Fibroblast of lung (primary cell): ENCODE measurements around the gene ATRIP. TPM values are rescaled to one million over a fixed set of nuclear protein-coding genes. Genes with fewer than 3 reads are reported as not detected.

ENCODE experiments used
- DNase-seq, 2 donors: peaks; one replicate each; pipeline versions ENCODE4 v3.0.0 to v3.0.0-alpha.2; 2010; ENCODE audit warnings: low read depth in 2 of 2
- H2AFZ ChIP-seq: 2 replicates; pipeline ENCODE4 v1.5.1; 2012; ENCODE audit warnings: low read length, control low read depth, inconsistent platforms
- H3K27ac ChIP-seq: 2 replicates; pipeline ENCODE4 v1.5.1; 2011; ENCODE audit warnings: low read length, control low read depth; ENCODE audit not compliant: insufficient read depth
- H3K27me3 ChIP-seq: 2 replicates; pipeline ENCODE4 v1.5.1; 2011; ENCODE audit warnings: mild to moderate bottlenecking, low read length; ENCODE audit not compliant: control insufficient read depth, insufficient read depth
- H3K36me3 ChIP-seq: 2 replicates; pipeline ENCODE4 v1.5.1; 2011; ENCODE audit warnings: low read length; ENCODE audit not compliant: control insufficient read depth, insufficient read depth
- H3K4me1 ChIP-seq: 2 replicates; pipeline ENCODE4 v1.5.1; 2011; ENCODE audit warnings: low read length; ENCODE audit not compliant: control insufficient read depth, insufficient read depth; ENCODE audit errors: extremely low read depth
- H3K4me2 ChIP-seq: 2 replicates; pipeline ENCODE4 v1.5.1; 2011; ENCODE audit warnings: low read length, control low read depth; ENCODE audit not compliant: insufficient read depth; ENCODE audit errors: extremely low read depth
- H3K4me3 ChIP-seq, 4 experiments: fragments of 200-600 bp in 1 of 4; sonication (generic) in 1 of 4; replicated peaks in 1 of 4; 2 replicates each; pipeline ENCODE4 v1.5.1; 2011 to 2016; ENCODE audit warnings: low read length in 4 of 4, low read depth in 3 of 4, mild to moderate bottlenecking in 3 of 4, control low read depth in 2 of 4, inconsistent platforms in 1 of 4, mixed read lengths in 1 of 4; ENCODE audit not compliant: insufficient read depth in 1 of 4; ENCODE audit errors: control extremely low read depth in 1 of 4
- H3K79me2 ChIP-seq: 2 replicates; pipeline ENCODE4 v1.5.1; 2012; ENCODE audit warnings: mild to moderate bottlenecking, low read length, inconsistent platforms; ENCODE audit not compliant: control insufficient read depth, insufficient read depth
- H3K9ac ChIP-seq: 2 replicates; pipeline ENCODE4 v1.5.1; 2011; ENCODE audit warnings: mild to moderate bottlenecking, low read length, control low read depth; ENCODE audit not compliant: insufficient read depth
- H3K9me3 ChIP-seq: 2 replicates; pipeline ENCODE4 v1.5.1; 2012; ENCODE audit warnings: low read depth, low read length; ENCODE audit not compliant: control insufficient read depth, insufficient read depth
- H4K20me1 ChIP-seq: 2 replicates; pipeline ENCODE4 v1.5.1; 2011; ENCODE audit warnings: low read length; ENCODE audit not compliant: control insufficient read depth, insufficient read depth; ENCODE audit errors: extremely low read depth
- CTCF ChIP-seq, 2 donors: IDR thresholded peaks in 1 of 2; conservative IDR thresholded peaks in 1 of 2; 1 replicate in 1 of 2; 2 replicates in 1 of 2; pipeline ENCODE4 v1.5.1; 2011 to 2012; ENCODE audit warnings: low read length in 2 of 2, control low read depth in 1 of 2, inconsistent platforms in 1 of 2, low read depth in 1 of 2, mild to moderate bottlenecking in 1 of 2
- EZH2 ChIP-seq: IDR thresholded peaks from 2 replicates; pipeline ENCODE4 v1.5.1; 2012; ENCODE audit warnings: low read length, control low read depth, mild to moderate bottlenecking; ENCODE audit errors: missing control alignments
- polyA plus RNA-seq, 2 donors: library from polyadenylated mRNA; depleted of rRNA in 1 of 2; stranded (reverse) in 1 of 2; unstranded in 1 of 2; fragments of >200 nt; gene quantifications; 2 replicates each; pipeline ENCODE4 v1.2.1, GENCODE V29; 2011 to 2012; ENCODE audit warnings: missing spikeins in 1 of 2
- total RNA-seq: library from RNA; depleted of rRNA; stranded (reverse); fragments of >200 nt; gene quantifications from 2 replicates; pipeline ENCODE4 v1.2.1, GENCODE V29; 2014

ATRIP gene
- total and polyA plus RNA-seq, 2 donors (not counting 1 experiment from before 2014, with no cell fraction given): 3.0 to 5.0 TPM

DNA sequence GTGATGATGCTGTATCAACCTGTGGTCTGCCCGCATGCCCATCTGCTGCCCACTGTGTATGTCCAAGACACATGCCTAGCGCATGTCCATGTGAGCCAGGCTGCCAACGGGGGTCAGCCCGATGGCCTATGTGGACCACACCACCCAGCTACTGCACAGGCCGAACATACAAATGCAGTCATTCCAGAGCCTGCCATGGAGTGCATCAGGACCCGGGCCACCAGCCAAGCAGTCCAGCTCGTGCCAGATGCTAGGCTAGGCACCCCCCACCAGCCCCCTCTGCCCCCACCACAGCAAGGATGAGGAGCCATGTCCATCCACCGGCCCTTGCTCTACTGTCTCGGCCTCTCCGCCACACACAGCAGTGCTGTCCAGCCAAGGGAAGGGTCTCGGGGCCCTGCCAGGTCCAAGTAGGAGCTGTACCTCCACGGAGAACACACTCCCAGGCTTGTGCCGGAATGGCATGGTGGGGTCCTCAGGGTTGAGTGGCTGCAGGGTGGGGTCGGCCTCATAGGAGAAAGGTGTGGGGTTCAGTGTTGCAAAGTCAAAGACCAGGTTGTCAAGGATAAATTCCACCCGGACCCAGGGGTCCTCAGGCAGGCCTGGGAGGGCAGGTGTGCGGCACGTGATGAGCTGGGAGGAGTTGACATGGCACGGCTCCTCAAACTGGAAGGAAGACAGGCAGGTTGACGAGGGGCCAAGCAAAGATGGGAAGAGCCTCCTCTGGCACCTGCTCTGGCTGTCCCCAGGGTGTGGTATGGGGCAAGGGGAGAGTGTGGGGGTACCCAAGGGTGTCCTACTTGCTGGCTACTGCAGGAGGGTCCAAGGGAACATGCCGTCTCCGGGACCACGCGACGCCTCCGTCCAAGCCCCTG is 31.9 kb upstream of the ATRIP start:
- Histone ChIP-seq H3K9me3 (no peaks in the 10 kb centered on the region), H3K4me1 (no peaks in the 10 kb centered on the region), H3K27ac (no peak overlapping the region), H2AFZ (no peak overlapping the region), H3K79me2 (no peaks in the 10 kb centered on the region), H3K27me3 (no peaks in the 10 kb centered on the region), H3K9ac (no peak overlapping the region), H3K4me3 (no peak overlapping the region), H3K36me3 (peaks cover 19% of the 10 kb centered on the region), H4K20me1 (no peaks in the 10 kb centered on the region), H3K4me2 (no peak overlapping the region)
- TF ChIP-seq EZH2: no peak
- TF ChIP-seq CTCF (conservative IDR thresholded peaks at IDR 0.05 in 1 of 2, IDR thresholded peaks at IDR 0.05 in 1 of 2; ENCODE audit: low read depth in 1 of 2, low read length in 2 of 2): no peak
- DNase-seq: no peak

DNA sequence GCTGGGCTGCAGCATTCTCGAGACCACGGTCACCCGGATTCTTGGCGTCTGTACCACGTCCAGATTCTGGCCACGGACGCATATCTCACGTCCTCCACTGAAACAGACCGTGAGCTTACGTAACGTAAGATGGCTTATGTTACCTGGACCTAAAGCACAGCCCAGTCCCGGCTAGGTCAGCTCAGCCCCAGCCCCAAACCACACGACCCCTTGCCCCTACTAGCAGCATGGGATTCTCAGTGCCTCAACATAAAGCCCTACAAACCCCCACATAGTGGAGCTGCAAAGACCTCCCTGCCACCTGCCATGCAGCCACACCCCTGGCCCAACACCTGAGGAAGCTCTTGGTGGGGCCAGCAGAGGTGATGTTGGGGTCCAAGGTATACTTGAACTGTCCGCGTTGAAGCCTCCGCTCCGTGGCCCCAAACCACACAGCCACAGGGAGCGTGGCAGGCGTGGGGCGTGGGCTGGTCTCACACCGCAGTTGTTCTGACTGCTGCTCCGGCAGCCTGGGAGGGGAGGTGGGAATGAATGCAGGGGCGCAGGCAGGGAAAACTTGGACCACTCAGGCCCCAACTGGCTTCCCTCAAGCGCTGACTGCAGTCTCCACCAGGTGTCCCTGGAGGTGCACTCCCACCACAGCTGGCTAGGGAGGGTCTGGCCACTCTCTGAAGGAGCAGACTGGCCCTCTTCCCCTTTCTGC is 31.1 kb upstream of the ATRIP start:
- H3K79me2 ChIP-seq: no peaks in the 10 kb centered on the region
- H3K27ac ChIP-seq: no peak overlapping the region
- H3K4me2 ChIP-seq: no peak overlapping the region
- no peaks in the 10 kb centered on the region for H3K27me3 ChIP-seq
- no peaks in the 10 kb centered on the region for H3K9me3 ChIP-seq
- DNase-seq: no peak
- TF ChIP-seq EZH2: no peak
- TF ChIP-seq CTCF (conservative IDR thresholded peaks at IDR 0.05 in 1 of 2, IDR thresholded peaks at IDR 0.05 in 1 of 2; ENCODE audit: low read depth in 1 of 2, low read length in 2 of 2): no peak
- H4K20me1 ChIP-seq: no peaks in the 10 kb centered on the region
- H3K4me3 ChIP-seq: no peak overlapping the region
- peaks cover 18% of the 10 kb centered on the region for H3K36me3 ChIP-seq
- H3K9ac ChIP-seq: no peak overlapping the region
- no peak overlapping the region for H2AFZ ChIP-seq
- H3K4me1 ChIP-seq: no peaks in the 10 kb centered on the region

DNA sequence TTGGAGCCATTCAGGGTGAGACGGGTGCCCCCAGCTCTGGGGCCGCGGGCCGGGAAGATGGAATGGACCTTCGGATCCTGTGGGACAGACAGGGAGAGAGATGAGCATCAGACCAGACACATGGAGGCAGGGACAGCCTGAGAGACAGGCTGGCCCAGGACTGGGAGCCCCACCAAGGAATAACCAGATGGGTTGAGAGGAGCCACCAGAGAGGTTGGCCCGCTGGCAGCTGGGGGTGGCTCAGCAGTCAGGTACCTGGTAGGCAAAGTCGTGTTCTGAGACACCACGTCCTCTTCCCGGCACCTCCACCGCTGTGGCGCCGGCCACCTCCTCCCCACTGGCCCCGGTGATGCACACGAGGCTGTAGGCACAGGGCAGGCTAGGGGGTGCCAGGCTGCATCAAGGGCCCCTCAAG is 30.4 kb upstream of the ATRIP start:
- H3K4me1 ChIP-seq: no peaks in the 10 kb centered on the region

More for the DNA sequence above, 30.4 kb upstream of the ATRIP start:
- Histone ChIP-seq H3K4me3 (no peak overlapping the region), H4K20me1 (no peaks in the 10 kb centered on the region), H3K27me3 (no peaks in the 10 kb centered on the region), H3K79me2 (no peaks in the 10 kb centered on the region), H2AFZ (no peak overlapping the region), H3K36me3 (peaks cover 15% of the 10 kb centered on the region), H3K9ac (no peak overlapping the region), H3K4me2 (no peak overlapping the region), H3K27ac (no peak overlapping the region), H3K9me3 (no peaks in the 10 kb centered on the region)
- no peak for DNase-seq
- TF ChIP-seq EZH2: no peak
- no peak for TF ChIP-seq CTCF (conservative IDR thresholded peaks at IDR 0.05 in 1 of 2, IDR thresholded peaks at IDR 0.05 in 1 of 2; ENCODE audit: low read depth in 1 of 2, low read length in 2 of 2)
